ENCODE measurements around the gene BICC1. TPM values are rescaled to one million over a fixed set of nuclear protein-coding genes. Genes with fewer than 3 reads are reported as not detected.

BICC1 gene
- total RNA-seq, 2 donors from 2014 or later: 0.27 to 0.40 TPM

- H3K27ac ChIP-seq (ENCODE audit: low read depth, low read length): no peak overlapping the region
- H3K4me1 ChIP-seq (ENCODE audit: control insufficient read depth, insufficient read depth, low read length): no peaks in the 10 kb centered on the region
- peaks cover 6% of the 10 kb centered on the region for H3K9me3 Mint-ChIP-seq
- TF ChIP-seq CTCF (conservative IDR thresholded peaks at IDR 0.05): no peak
- H3K27me3 ChIP-seq (ENCODE audit: control insufficient read depth, insufficient read depth, low read length, poor library complexity, severe bottlenecking): no peaks in the 10 kb centered on the region
- no peak overlapping the region for H3K4me3 ChIP-seq (ENCODE audit: low read length)
- H3K9me3 ChIP-seq (ENCODE audit: control insufficient read depth, low read length): no peaks in the 10 kb centered on the region
- H3K27ac Mint-ChIP-seq: no peak overlapping the region
- no peak for DNase-seq
- no peaks in the 10 kb centered on the region for H3K4me1 Mint-ChIP-seq
- no peak overlapping the region for H3K9ac ChIP-seq (ENCODE audit: extremely low read depth, low read length, poor library complexity, severe bottlenecking)
- no peaks in the 10 kb centered on the region for H3K36me3 Mint-ChIP-seq (ENCODE audit: low read depth)
- no peaks in the 10 kb centered on the region for H3K36me3 ChIP-seq (ENCODE audit: control insufficient read depth, insufficient read depth, low read length)
- 91 to 100% methylated on average over 1 to 5 of the region's 5 CpGs for WGBS, 2 experiments (ENCODE audit: insufficient coverage in 1 of 2, insufficient read length in 1 of 2)
- no peak overlapping the region for H3K4me3 Mint-ChIP-seq
- no peaks in the 10 kb centered on the region for H3K27me3 Mint-ChIP-seq (ENCODE audit: insufficient read depth)
Observed at GRCh38 chr10:58724781-58725180, 212.1 kb downstream of the BICC1 start.

GRCh38 chr10:58725901-58726300, 213.2 kb downstream of the BICC1 start:
- Histone ChIP-seq H3K4me1 (ENCODE audit: control insufficient read depth, insufficient read depth, low read length) (no peaks in the 10 kb centered on the region), H3K27ac (ENCODE audit: low read depth, low read length) (no peak overlapping the region), H3K9ac (ENCODE audit: extremely low read depth, low read length, poor library complexity, severe bottlenecking) (no peak overlapping the region), H3K9me3 (ENCODE audit: control insufficient read depth, low read length) (no peaks in the 10 kb centered on the region), H3K36me3 (ENCODE audit: control insufficient read depth, insufficient read depth, low read length) (no peaks in the 10 kb centered on the region), H3K4me3 (ENCODE audit: low read length) (no peak overlapping the region), H3K27me3 (ENCODE audit: control insufficient read depth, insufficient read depth, low read length, poor library complexity, severe bottlenecking) (no peaks in the 10 kb centered on the region)
- TF ChIP-seq CTCF (conservative IDR thresholded peaks at IDR 0.05): no peak
- Mint-ChIP-seq H3K27ac (no peak overlapping the region), H3K9me3 (peaks cover 13% of the 10 kb centered on the region), H3K4me1 (no peaks in the 10 kb centered on the region), H3K4me3 (no peak overlapping the region), H3K27me3 (ENCODE audit: insufficient read depth) (no peaks in the 10 kb centered on the region), H3K36me3 (ENCODE audit: low read depth) (no peaks in the 10 kb centered on the region)
- no peak for DNase-seq

- Mint-ChIP-seq H3K27me3 (ENCODE audit: insufficient read depth) (no peaks in the 10 kb centered on the region), H3K36me3 (ENCODE audit: low read depth) (no peaks in the 10 kb centered on the region), H3K27ac (no peak overlapping the region), H3K4me1 (no peaks in the 10 kb centered on the region), H3K4me3 (no peak overlapping the region), H3K9me3 (peaks cover 23% of the 10 kb centered on the region)
- H3K27me3 ChIP-seq (ENCODE audit: control insufficient read depth, insufficient read depth, low read length, poor library complexity, severe bottlenecking): no peaks in the 10 kb centered on the region
- H3K9ac ChIP-seq (ENCODE audit: extremely low read depth, low read length, poor library complexity, severe bottlenecking): no peak overlapping the region
- no peaks in the 10 kb centered on the region for H3K9me3 ChIP-seq (ENCODE audit: control insufficient read depth, low read length)
- TF ChIP-seq CTCF (conservative IDR thresholded peaks at IDR 0.05): no peak
- no peaks in the 10 kb centered on the region for H3K36me3 ChIP-seq (ENCODE audit: control insufficient read depth, insufficient read depth, low read length)
- H3K4me1 ChIP-seq (ENCODE audit: control insufficient read depth, insufficient read depth, low read length): no peaks in the 10 kb centered on the region
- no peak for DNase-seq
- no peak overlapping the region for H3K27ac ChIP-seq (ENCODE audit: low read depth, low read length)
- H3K4me3 ChIP-seq (ENCODE audit: low read length): no peak overlapping the region
Observed at GRCh38 chr10:58727633-58728032, 215.0 kb downstream of the BICC1 start.

Measured in endodermal cell (in vitro differentiated cells).